ENCODE data around the gene SLC4A7. TPM values are rescaled to one million over a fixed set of nuclear protein-coding genes. Genes with fewer than 3 reads are reported as not detected.
A peak's percentile ranks its signal among the peaks of the same experiment; 100 is the strongest.

Gene SLC4A7
- total RNA-seq, 1 donor from 2014 or later: 15.0 TPM

GRCh38 chr3:27353221-27353620 is 131.0 kb downstream of the SLC4A7 start:
- Histone ChIP-seq H3K27ac (no peak overlapping the region), H3K27me3 (no peaks in the 10 kb centered on the region), H3K9me3 (no peaks in the 10 kb centered on the region), H3K4me1 (no peaks in the 10 kb centered on the region), H3K36me3 (no peaks in the 10 kb centered on the region), H3K4me3 (no peak overlapping the region)
- DNase-seq (no peak), ATAC-seq (no peak)
- intact Hi-C loops (cut with DNase I): no loop called here
- TF ChIP-seq, protein P1, sequence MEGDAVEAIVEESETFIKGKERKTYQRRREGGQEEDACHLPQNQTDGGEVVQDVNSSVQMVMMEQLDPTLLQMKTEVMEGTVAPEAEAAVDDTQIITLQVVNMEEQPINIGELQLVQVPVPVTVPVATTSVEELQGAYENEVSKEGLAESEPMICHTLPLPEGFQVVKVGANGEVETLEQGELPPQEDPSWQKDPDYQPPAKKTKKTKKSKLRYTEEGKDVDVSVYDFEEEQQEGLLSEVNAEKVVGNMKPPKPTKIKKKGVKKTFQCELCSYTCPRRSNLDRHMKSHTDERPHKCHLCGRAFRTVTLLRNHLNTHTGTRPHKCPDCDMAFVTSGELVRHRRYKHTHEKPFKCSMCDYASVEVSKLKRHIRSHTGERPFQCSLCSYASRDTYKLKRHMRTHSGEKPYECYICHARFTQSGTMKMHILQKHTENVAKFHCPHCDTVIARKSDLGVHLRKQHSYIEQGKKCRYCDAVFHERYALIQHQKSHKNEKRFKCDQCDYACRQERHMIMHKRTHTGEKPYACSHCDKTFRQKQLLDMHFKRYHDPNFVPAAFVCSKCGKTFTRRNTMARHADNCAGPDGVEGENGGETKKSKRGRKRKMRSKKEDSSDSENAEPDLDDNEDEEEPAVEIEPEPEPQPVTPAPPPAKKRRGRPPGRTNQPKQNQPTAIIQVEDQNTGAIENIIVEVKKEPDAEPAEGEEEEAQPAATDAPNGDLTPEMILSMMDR (IDR thresholded peaks at IDR 0.05): no peak

DNA sequence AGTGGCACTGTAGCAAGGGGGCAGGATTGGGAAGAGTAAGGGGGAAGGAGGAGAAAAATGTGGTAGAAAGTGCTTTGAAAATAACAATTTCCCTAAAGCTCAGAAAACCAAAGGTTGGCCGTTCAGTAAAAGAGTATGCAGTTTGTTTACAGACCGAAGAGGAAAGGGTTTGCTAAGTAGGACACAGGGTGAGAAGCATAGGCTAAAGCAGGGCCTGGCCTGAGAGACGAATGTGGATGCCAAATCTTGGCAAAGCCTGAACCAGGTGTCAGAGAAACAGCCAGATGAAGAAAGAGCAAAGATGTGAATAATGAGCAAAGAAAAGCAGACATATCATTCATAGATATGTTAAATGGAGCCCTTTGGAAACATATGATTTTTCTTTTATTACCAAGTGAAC is 132.1 kb downstream of the SLC4A7 start:
- no peaks in the 10 kb centered on the region for H3K36me3 ChIP-seq
- H3K27ac ChIP-seq: no peak overlapping the region
- no peak for ATAC-seq
- H3K9me3 ChIP-seq: no peaks in the 10 kb centered on the region
- H3K4me1 ChIP-seq: no peaks in the 10 kb centered on the region
- no peak overlapping the region for H3K4me3 ChIP-seq
- intact Hi-C loops (cut with DNase I): no loop called here
- TF ChIP-seq, protein P1 (IDR thresholded peaks at IDR 0.05): no peak
- DNase-seq: no peak
- no peaks in the 10 kb centered on the region for H3K27me3 ChIP-seq

- H3K27me3 ChIP-seq: no peaks in the 10 kb centered on the region
- no peaks in the 10 kb centered on the region for H3K4me1 ChIP-seq
- ATAC-seq (no peak), DNase-seq (no peak)
- H3K36me3 ChIP-seq: no peaks in the 10 kb centered on the region
- intact Hi-C loops (cut with DNase I): no loop called here
- H3K9me3 ChIP-seq: no peaks in the 10 kb centered on the region
- no peak overlapping the region for H3K4me3 ChIP-seq
- no peak overlapping the region for H3K27ac ChIP-seq
- TF ChIP-seq, protein P1 (IDR thresholded peaks at IDR 0.05): no peak
These were observed 134.4 kb downstream of the SLC4A7 start for GRCh38 chr3:27349832-27350231.

DNA sequence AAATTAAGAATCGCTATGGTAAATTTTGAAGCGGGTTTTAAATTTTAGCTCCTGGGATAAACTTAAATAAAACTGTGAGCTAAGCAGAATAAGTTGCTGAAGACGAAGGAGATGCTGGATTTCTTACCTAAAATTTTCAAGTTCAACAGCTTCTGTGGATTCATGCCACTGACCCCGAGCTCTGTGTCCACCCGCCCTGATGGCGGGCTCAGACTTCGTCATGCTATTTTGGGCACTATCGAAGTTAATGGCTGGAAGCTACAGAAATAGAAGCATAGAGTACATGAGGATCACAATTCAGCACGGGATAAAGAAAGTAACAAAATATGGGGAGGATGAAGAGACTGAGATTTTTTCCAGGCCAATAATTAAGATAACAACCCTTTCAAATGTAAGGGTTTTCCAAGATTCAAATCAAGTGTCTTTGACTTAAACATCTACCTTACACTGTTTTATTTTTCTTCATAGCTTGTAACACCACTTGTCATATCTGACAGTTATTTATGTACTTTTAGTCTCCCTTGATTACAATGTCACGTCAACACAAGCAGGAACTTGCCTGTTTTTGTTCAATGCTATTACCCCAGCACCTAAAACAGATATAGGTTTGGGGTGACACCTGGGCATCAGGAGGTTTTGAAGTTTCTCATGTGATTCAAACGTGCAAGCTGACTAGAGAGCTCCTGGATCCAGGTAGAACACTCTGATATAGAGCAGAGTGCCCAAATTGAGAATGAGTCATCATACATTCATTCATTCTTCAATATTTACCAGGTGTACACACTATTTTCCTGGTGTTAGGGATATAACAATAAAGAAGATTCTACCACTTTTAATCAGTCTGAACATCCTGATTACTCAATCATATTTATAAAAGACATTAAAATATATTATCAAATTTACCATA is 138.0 kb downstream of the SLC4A7 start:
- DNase-seq (no peak), ATAC-seq (no peak)
- Histone ChIP-seq H3K9me3 (no peaks in the 10 kb centered on the region), H3K27ac (no peak overlapping the region), H3K36me3 (no peaks in the 10 kb centered on the region), H3K27me3 (no peaks in the 10 kb centered on the region), H3K4me3 (no peak overlapping the region), H3K4me1 (no peaks in the 10 kb centered on the region)
- TF ChIP-seq, protein P1 (IDR thresholded peaks at IDR 0.05): no peak
- intact Hi-C loops (cut with DNase I): no loop called here

GRCh38 chr3:27345493-27345892 is 138.7 kb downstream of the SLC4A7 start:
- Histone ChIP-seq H3K36me3 (no peaks in the 10 kb centered on the region), H3K4me3 (no peak overlapping the region), H3K9me3 (no peaks in the 10 kb centered on the region), H3K27ac (no peak overlapping the region), H3K27me3 (no peaks in the 10 kb centered on the region), H3K4me1 (no peaks in the 10 kb centered on the region)
- intact Hi-C loops (cut with DNase I): no loop called here
- TF ChIP-seq, protein P1 (IDR thresholded peaks at IDR 0.05): no peak
- ATAC-seq (peak; percentile 60), DNase-seq (no peak)

Measured in upper lobe of right lung (tissue), 1 donor.